ENCODE data around the gene NBEA.
"Not testable (repeated sequence)": the region's sequence is repeated elsewhere in the genome, so short reads cannot be mapped to it uniquely, and the experiment has no call there.

Gene NBEA

DNA sequence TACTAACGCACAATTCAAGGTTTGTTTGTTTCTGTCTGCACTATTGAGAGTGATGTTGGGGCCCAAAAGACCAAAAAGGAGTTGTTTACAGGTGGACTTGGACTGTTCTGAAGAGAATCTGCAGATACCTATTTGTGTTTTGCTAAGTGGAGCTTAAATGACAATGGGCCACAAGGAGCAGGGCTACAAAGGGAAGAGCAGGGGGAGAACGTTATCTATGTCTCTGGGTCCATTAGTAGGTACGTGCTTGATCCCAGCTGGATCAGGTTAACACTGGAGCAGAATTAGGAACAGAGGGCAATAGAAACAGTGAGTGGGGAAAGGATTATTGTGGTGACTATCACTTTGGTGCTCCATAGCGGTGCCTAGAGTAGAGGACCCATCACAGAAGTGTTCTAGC is 22.5 kb downstream of the NBEA start:
- Histone ChIP-seq H3K27me3 (ENCODE audit: control insufficient read depth in 1 of 2, insufficient read depth in 2 of 2, low read length in 2 of 2) (no peaks in the 10 kb centered on the region), H3K36me3 (ENCODE audit: insufficient read depth, low read length) (no peaks in the 10 kb centered on the region), H3K9ac (ENCODE audit: low read length) (no peak overlapping the region), H3K9me3 (ENCODE audit: low read length) (no peaks in the 10 kb centered on the region), H3K4me3 (ENCODE audit: low read depth in 1 of 2, low read length in 2 of 2) (no peak overlapping the region), H3K27ac (ENCODE audit: low read depth, low read length) (no peak overlapping the region), H3K4me1 (ENCODE audit: insufficient read depth, low read length) (no peaks in the 10 kb centered on the region)

DNA sequence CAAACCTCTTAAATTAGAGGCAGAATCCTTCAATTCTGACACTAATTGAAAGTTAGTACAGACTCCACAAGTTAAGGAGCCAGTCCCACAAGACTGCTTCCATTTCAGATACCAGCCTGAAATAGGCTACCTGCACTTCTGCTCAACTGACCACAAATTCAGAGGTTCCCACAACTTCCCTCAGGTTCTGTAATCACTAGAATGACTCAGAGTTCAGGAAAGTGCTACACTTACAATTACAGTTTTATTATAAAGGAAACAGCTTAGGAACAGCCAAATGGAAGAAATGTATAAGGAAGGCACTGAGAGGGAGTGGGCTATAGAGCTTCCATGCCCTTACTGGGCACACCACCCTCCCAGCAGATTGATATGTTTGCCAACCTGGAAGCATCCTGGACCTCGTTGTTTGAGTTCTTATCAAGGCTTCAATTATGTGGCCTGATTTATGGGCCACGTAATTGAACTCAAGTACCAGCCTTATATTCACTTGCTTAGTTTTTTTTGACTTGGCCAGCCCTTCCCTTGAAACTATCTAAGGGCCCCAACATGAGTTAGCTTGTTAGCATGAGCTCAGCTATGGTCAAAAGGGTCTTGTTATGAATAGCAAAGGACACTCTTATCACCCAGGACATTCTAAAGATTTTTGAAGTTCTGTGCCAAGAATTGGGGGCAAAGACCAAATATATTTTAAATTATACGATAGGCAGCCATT is 25.9 kb downstream of the NBEA start:
- no peak overlapping the region for H3K27ac ChIP-seq (ENCODE audit: low read depth, low read length)
- no peaks in the 10 kb centered on the region for H3K36me3 ChIP-seq (ENCODE audit: insufficient read depth, low read length)
- no peaks in the 10 kb centered on the region for H3K27me3 ChIP-seq (ENCODE audit: control insufficient read depth in 1 of 2, insufficient read depth in 2 of 2, low read length in 2 of 2)
- no peak overlapping the region for H3K4me3 ChIP-seq (ENCODE audit: low read depth in 1 of 2, low read length in 2 of 2)
- no peaks in the 10 kb centered on the region for H3K4me1 ChIP-seq (ENCODE audit: insufficient read depth, low read length)
- H3K9ac ChIP-seq (ENCODE audit: low read length), result no peak overlapping the region
- no peaks in the 10 kb centered on the region for H3K9me3 ChIP-seq (ENCODE audit: low read length)

- not testable (repeated sequence) for H3K9ac ChIP-seq (ENCODE audit: low read length); H3K36me3 ChIP-seq (ENCODE audit: insufficient read depth, low read length); H3K27ac ChIP-seq (ENCODE audit: low read depth, low read length)
These were observed 27.5 kb downstream of the NBEA start for GRCh38 chr13:34969539-34969938.

DNA sequence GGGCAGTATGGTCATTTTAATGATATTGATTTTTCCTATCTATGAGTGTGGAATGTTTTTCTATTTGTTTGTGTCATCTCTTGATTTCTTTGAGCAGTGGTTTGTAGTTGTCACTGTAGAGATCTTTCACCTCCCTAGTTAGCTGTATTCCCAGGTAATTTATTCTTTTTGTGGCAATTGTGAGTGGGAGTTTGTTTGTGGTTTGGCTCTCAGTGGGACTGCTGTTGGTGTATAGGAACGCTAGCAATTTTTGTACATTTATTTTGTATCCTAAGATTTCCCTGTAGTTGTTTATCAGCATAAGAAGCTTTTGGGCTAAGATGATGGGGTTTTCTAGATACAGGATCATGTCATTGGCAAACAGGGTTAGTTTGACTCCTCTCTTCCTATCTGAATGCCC is 28.9 kb downstream of the NBEA start:
- no peaks in the 10 kb centered on the region for H3K9me3 ChIP-seq (ENCODE audit: low read length)
- peaks cover 12% of the 10 kb centered on the region for H3K4me1 ChIP-seq (ENCODE audit: insufficient read depth, low read length)
- H3K4me3 ChIP-seq (ENCODE audit: low read depth in 1 of 2, low read length in 2 of 2), result no peak overlapping the region
- H3K9ac ChIP-seq (ENCODE audit: low read length), result no peak overlapping the region
- H3K27ac ChIP-seq (ENCODE audit: low read depth, low read length), result no peak overlapping the region
- no peaks in the 10 kb centered on the region for H3K27me3 ChIP-seq (ENCODE audit: control insufficient read depth in 1 of 2, insufficient read depth in 2 of 2, low read length in 2 of 2)
- no peaks in the 10 kb centered on the region for H3K36me3 ChIP-seq (ENCODE audit: insufficient read depth, low read length)

More at GRCh38 chr13:34969539-34969938, 27.5 kb downstream of the NBEA start:
- not testable (repeated sequence) for H3K27me3 ChIP-seq (ENCODE audit: control insufficient read depth in 1 of 2, insufficient read depth in 2 of 2, low read length in 2 of 2); H3K4me1 ChIP-seq (ENCODE audit: insufficient read depth, low read length); H3K4me3 ChIP-seq (ENCODE audit: low read depth in 1 of 2, low read length in 2 of 2); H3K9me3 ChIP-seq (ENCODE audit: low read length)

DNA sequence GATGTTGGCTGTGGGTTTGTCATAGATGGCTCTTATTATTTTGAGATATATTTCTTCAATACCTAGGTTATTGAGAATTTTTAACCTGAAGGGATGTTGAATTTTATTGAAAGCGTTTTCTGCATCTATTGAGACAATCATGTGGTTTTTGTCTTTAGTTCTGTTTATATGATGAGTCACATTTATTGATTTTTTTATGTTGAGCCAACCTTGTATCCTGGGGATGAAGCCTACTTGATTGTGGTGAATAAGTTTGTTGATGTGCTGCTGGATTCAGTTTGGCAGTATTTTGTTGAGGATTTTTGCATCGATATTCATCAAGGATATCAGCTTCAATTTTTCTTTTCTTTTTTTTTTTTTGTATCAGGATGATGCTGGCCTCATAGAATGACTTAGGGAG is 29.4 kb downstream of the NBEA start:
- peaks cover 12% of the 10 kb centered on the region for H3K4me1 ChIP-seq (ENCODE audit: insufficient read depth, low read length)
- H3K4me3 ChIP-seq (ENCODE audit: low read depth in 1 of 2, low read length in 2 of 2), result no peak overlapping the region
- no peak overlapping the region for H3K27ac ChIP-seq (ENCODE audit: low read depth, low read length)
- H3K9ac ChIP-seq (ENCODE audit: low read length), result no peak overlapping the region
- H3K9me3 ChIP-seq (ENCODE audit: low read length), result no peaks in the 10 kb centered on the region
- H3K27me3 ChIP-seq (ENCODE audit: control insufficient read depth in 1 of 2, insufficient read depth in 2 of 2, low read length in 2 of 2), result no peaks in the 10 kb centered on the region
- H3K36me3 ChIP-seq (ENCODE audit: insufficient read depth, low read length), result no peaks in the 10 kb centered on the region

GRCh38 chr13:34985199-34985598 is 43.1 kb downstream of the NBEA start:
- H3K27me3 ChIP-seq (ENCODE audit: control insufficient read depth in 1 of 2, insufficient read depth in 2 of 2, low read length in 2 of 2); H3K4me3 ChIP-seq (ENCODE audit: low read depth in 1 of 2, low read length in 2 of 2); H3K9ac ChIP-seq (ENCODE audit: low read length); H3K4me1 ChIP-seq (ENCODE audit: insufficient read depth, low read length); H3K27ac ChIP-seq (ENCODE audit: low read depth, low read length); H3K36me3 ChIP-seq (ENCODE audit: insufficient read depth, low read length); H3K9me3 ChIP-seq (ENCODE audit: low read length): not testable (repeated sequence)

DNA sequence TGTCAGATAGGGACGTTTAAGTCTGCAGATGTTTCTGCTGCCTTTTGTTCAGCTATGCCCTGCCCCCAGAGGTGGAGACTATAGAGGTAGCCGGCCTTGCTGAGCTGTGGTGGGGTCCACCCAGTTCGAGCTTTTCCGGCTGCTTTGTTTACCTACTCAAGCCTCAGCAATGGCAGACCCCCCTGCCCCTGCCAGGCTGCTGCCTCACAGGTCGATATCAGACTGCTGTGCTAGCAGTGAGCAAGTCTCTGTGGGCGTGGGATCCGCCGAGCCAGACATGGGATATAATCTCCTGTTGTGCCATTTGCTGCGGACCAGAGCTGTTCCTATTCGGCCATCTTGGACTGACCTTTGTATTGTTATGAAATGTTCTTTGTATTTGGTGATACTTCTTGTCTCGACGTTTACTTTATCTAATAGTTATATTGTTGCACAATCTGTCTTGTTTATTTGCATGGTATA is 46.3 kb downstream of the NBEA start:
- Histone ChIP-seq H3K4me3 (ENCODE audit: low read depth in 1 of 2, low read length in 2 of 2) (no peak overlapping the region), H3K27ac (ENCODE audit: low read depth, low read length) (no peak overlapping the region), H3K36me3 (ENCODE audit: insufficient read depth, low read length) (no peaks in the 10 kb centered on the region), H3K27me3 (ENCODE audit: control insufficient read depth in 1 of 2, insufficient read depth in 2 of 2, low read length in 2 of 2) (no peaks in the 10 kb centered on the region), H3K9ac (ENCODE audit: low read length) (no peak overlapping the region), H3K9me3 (ENCODE audit: low read length) (peaks cover 4% of the 10 kb centered on the region), H3K4me1 (ENCODE audit: insufficient read depth, low read length) (no peaks in the 10 kb centered on the region)

DNA sequence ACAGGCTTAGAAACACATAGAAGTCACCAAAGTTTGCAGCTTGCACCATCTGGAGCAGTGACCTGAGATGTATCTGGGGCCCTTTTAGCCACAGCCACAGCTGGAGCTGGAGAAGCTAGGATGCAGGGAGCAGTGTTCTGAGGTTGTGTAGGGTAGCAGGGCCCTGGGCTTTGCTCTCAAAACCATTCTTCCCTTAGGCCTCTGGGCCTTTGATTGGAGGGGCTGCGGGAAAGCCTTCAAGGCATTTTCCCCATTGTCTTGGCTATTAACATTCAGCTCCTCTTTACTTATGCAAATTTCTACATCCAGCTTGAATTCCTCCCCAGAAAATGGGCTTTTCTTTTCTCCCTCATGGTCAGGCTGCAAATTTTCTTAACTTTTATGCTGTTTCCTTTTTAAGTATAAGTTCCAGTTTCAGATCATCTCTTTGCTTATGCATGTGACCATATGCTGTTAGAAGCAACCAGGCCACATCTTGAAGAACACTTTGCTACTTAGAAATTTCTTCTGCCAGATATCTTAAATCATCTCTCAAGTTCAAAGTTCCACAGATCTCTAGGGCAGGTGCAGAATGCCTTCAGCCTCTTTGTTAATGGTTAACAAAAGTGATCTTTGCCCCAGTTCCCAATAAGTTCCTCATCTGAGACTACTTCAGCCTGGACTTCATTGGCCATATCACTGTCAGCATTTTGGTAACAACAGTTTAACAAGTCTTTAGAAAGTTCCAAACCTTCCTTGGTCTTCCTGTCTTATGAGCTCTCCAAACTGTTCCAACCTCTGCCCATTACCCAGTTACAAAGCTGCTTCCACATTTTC is 48.5 kb downstream of the NBEA start:
- Histone ChIP-seq H3K4me3 (ENCODE audit: low read depth in 1 of 2, low read length in 2 of 2) (no peak overlapping the region), H3K4me1 (ENCODE audit: insufficient read depth, low read length) (no peaks in the 10 kb centered on the region), H3K9ac (ENCODE audit: low read length) (no peak overlapping the region), H3K9me3 (ENCODE audit: low read length) (peaks cover 4% of the 10 kb centered on the region), H3K36me3 (ENCODE audit: insufficient read depth, low read length) (no peaks in the 10 kb centered on the region), H3K27ac (ENCODE audit: low read depth, low read length) (no peak overlapping the region), H3K27me3 (ENCODE audit: control insufficient read depth in 1 of 2, insufficient read depth in 2 of 2, low read length in 2 of 2) (no peaks in the 10 kb centered on the region)

GRCh38 chr13:34993470-34993869 is 51.4 kb downstream of the NBEA start:
- no peak overlapping the region for H3K4me3 ChIP-seq (ENCODE audit: low read depth in 1 of 2, low read length in 2 of 2)
- H3K4me1 ChIP-seq (ENCODE audit: insufficient read depth, low read length), result no peaks in the 10 kb centered on the region
- H3K27me3 ChIP-seq (ENCODE audit: control insufficient read depth in 1 of 2, insufficient read depth in 2 of 2, low read length in 2 of 2), result no peaks in the 10 kb centered on the region
- peaks cover 4% of the 10 kb centered on the region for H3K9me3 ChIP-seq (ENCODE audit: low read length)
- no peaks in the 10 kb centered on the region for H3K36me3 ChIP-seq (ENCODE audit: insufficient read depth, low read length)
- no peak overlapping the region for H3K9ac ChIP-seq (ENCODE audit: low read length)
- H3K27ac ChIP-seq (ENCODE audit: low read depth, low read length), result no peak overlapping the region

DNA sequence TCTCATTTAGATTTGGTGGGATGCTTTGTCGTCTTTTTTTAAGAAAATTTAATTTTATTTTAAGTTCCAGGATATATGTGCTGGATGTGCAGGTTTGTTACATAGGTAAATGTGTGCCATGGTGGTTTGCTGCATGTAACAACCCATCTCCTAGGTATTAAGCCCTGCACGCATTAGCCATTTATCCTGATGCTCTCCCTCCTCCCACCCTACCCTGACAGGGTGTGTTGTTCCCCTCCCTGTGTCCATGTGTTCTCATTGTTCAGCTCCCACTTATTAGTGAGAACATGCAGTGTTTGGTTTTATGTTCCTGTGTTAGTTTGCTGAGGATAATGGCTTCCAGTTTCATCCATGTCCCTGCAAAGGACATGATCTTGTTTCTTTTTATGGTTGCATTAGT is 61.7 kb downstream of the NBEA start:
- H3K9ac ChIP-seq (ENCODE audit: low read length); H3K4me1 ChIP-seq (ENCODE audit: insufficient read depth, low read length); H3K27ac ChIP-seq (ENCODE audit: low read depth, low read length); H3K9me3 ChIP-seq (ENCODE audit: low read length); H3K27me3 ChIP-seq (ENCODE audit: control insufficient read depth in 1 of 2, insufficient read depth in 2 of 2, low read length in 2 of 2); H3K4me3 ChIP-seq (ENCODE audit: low read depth in 1 of 2, low read length in 2 of 2); H3K36me3 ChIP-seq (ENCODE audit: insufficient read depth, low read length): not testable (repeated sequence)

DNA sequence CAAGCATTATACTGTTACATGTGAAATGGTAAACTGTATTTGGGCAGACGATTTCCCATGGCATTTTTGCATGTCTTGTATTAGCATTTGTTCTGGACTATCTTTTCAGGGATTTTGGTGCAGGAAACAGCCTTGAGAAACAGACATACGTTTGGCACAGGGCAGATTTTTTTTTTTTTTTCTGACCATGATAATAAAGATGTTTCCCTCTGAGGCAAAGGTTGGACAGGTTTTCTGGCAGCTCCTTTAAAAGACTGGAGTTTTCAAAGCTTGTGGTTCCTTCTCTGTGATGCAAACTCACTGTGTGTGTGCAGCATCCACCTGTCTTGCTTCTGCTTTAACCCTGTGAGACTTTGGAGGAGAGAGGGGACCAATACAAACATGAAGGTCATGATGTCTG is 63.0 kb downstream of the NBEA start:
- Histone ChIP-seq H3K36me3 (ENCODE audit: insufficient read depth, low read length) (no peaks in the 10 kb centered on the region), H3K4me1 (ENCODE audit: insufficient read depth, low read length) (peaks cover 4% of the 10 kb centered on the region), H3K9me3 (ENCODE audit: low read length) (no peaks in the 10 kb centered on the region), H3K27ac (ENCODE audit: low read depth, low read length) (no peak overlapping the region), H3K27me3 (ENCODE audit: control insufficient read depth in 1 of 2, insufficient read depth in 2 of 2, low read length in 2 of 2) (no peaks in the 10 kb centered on the region), H3K4me3 (ENCODE audit: low read depth in 1 of 2, low read length in 2 of 2) (no peak overlapping the region), H3K9ac (ENCODE audit: low read length) (no peak overlapping the region)

Measured in muscle layer of colon (tissue), 2 donors.